HG03095 (cell line): ENCODE results near the gene FHIT.

Experiments
- ATAC-seq: cut with Tn5 transposase; IDR thresholded peaks from one replicate; pipeline ENCODE4 v1.9.1; 2021; ENCODE audit warnings: moderate library complexity; ENCODE audit not compliant: unreplicated experiment

FHIT gene

DNA sequence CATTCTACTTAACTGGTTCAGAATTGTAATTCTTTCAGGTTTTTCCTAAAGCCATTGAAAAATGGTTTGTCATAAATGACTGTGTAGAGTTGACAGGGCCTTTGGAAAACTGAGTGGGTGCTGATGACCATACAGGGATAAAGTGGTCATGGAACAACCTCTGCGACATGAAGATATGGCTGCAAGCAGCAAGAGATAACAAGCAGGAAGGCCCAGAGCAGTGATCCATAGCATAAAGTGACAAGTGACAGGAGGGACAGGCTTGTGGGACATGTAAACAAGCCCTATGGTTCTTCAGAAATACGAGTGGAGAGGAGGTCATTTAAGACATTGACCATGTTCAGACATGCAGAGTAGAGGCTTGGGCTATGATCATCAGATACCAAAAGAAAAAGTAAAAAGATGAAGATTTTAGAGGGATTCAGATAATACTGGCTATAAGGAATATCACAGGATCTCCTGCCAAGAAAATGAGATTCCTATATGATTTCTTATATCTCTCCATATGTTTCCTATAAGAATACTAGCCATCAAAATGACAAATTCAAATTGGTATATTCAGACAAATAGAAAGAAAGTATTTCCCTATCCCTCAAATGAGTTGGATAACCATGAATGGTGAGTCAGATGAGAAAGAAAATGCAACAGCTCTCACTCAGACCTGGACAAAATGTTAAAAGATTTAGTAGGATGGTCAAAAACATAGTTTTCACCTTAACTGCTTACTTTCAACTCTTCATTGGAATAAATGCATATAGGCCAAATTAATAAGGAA, 1373.8 kb downstream of the FHIT start:
- no peak for ATAC-seq

- no peak for ATAC-seq
These were observed 1374.7 kb downstream of the FHIT start for GRCh38 chr3:59876533-59877062.

GRCh38 chr3:59873576-59874230, 1377.5 kb downstream of the FHIT start:
- no peak for ATAC-seq

DNA sequence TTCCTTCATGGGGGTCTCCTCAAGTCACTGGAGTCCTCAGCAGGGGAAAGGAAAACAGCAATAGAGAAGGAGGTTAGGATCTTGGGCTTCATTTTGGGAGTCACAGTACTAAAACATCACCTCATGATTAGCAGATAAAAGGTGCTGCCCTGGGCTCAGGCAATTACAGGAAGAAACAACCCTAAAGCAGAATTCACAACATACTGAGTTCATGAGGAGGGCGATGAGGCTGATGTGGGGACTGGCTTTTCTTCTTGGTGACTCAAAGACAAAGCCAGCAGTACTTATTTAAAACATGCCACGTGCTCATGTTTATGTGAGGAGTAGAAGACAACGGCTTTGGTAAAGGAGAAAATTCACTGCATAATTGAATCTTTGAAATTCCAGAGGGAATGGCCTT, 1379.1 kb downstream of the FHIT start:
- ATAC-seq: no peak

DNA sequence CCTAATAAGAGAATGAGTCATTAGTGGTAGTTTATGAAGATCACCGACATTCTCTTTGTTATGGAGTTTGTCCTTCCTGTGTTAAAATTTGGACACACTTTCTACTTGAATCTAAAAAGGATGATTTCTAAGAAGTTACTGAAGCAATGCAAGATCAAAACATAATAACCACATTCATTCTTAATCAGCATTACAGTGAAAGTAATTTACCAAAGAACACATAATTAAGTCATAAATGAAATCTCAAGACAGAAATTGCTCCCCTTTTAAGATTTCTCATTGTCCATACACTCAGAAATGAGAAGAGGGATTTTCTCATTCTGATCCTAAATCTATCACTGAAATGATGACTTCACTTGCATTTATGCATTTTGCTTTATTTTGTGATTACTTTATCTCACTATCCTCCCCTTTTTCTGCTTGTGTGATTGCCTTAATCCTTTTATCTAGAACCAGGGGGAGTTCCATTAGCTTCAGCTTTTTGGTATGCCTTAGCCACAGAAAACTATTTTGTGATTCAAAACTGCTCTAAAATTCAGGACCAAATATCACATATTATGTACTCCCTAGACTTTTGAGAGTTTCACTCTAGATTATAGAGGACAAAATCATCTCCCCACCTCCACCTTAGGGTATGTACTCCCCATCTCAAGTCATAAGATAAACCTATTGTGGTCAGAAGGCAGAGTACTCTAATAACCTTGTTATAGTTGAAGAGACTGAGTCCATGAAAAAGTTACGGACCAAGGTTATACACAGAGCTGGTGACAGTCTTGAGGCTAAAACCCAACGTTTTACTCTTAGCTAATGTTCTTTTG, 1383.9 kb downstream of the FHIT start:
- no peak for ATAC-seq

DNA sequence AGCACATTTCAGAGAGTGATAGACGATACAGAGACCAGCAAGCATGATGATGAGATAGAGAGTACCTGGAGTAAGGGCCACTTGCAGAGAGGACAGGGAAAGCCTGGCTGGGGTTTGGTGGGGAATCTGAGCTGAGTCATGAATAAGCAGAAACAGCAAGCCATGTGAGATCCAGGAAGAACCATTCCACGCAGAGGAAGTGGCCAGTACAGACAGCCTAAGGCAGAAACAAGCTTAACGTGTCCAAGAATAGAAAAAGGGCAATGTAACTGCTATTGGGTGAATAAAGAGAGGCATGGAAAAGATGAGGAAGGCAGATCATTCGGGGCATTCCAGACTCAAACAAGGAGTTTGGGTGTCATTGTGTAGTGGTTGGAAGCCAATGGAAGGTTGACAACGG, 1385.2 kb downstream of the FHIT start:
- ATAC-seq: no peak

- ATAC-seq: no peak
These were observed 1385.9 kb downstream of the FHIT start for GRCh38 chr3:59865351-59865750.

DNA sequence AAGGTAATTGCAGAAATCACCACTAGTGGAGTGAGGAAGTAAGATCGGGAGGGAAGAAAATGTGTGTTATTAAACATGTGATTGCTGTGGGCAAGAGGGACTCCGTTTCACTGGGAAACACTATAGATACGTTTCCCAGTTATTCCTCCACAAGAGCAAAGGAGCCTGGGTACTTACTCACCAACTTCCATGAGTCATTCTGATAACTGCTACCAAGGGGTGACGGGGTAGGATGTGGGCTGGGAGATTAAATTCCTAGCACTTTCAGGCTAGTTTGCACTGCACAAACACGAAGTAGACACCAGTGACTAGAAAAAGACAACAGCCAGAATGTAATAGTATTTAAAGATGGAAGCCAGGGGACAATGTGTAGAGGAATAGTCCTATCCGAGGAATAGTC, 1388.6 kb downstream of the FHIT start:
- no peak for ATAC-seq

- peak; percentile 97 for ATAC-seq
These were observed 1393.5 kb downstream of the FHIT start for GRCh38 chr3:59857589-59858346.

GRCh38 chr3:59856934-59857460, 1394.3 kb downstream of the FHIT start:
- ATAC-seq: no peak

DNA sequence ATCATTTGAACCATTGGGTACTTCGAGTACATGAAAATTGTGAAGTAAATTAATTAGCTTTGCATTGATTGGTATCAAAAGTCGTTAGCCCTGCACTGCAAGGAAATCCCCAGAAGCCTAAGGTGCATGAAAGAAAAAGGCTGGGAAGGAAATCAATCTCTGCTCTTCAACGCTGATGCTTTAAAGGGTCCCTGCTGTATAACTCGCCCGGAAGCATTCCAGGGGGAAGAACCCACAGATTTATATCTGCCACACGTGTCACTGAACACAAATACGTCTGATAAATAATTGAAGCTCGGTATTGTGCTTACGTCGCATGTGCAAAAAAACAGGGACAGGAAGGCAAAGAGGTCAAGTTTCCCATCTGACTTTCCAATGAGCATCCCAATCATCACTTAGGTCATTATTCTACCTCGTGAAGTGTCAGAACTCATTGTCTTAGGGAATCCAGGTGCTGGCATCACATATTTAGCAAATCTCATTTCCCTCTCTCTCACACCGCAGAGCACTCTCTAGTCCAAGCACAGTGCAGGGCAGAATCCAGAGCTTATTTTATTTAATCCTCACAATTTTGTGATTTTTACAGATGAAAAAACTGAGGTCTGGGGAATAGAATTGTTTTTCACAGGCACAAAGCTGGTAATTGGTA, 1397.1 kb downstream of the FHIT start:
- no peak for ATAC-seq

DNA sequence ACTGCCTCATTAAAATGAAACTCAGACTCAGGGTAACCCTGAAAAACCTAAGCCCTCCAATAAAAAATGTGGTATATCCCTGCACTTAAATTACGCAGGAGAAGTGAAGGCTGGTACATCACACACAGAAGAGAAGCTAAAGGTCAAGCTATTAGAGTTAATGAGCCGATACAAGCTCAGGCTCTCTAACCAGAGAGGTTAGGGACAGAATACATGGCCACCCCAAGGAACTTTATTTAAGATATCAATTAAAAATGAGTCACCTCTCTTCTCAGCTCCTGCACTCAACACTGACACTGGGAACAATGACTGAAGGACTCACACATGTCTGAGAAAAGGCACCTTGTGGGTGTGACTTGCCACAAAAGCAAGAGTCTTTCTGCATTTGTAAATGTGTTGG, 1400.8 kb downstream of the FHIT start:
- no peak for ATAC-seq

- no peak for ATAC-seq
These were observed 1405.9 kb downstream of the FHIT start for GRCh38 chr3:59845386-59845785.

- no peak for ATAC-seq
These were observed 1407.4 kb downstream of the FHIT start for GRCh38 chr3:59843821-59844220.

DNA sequence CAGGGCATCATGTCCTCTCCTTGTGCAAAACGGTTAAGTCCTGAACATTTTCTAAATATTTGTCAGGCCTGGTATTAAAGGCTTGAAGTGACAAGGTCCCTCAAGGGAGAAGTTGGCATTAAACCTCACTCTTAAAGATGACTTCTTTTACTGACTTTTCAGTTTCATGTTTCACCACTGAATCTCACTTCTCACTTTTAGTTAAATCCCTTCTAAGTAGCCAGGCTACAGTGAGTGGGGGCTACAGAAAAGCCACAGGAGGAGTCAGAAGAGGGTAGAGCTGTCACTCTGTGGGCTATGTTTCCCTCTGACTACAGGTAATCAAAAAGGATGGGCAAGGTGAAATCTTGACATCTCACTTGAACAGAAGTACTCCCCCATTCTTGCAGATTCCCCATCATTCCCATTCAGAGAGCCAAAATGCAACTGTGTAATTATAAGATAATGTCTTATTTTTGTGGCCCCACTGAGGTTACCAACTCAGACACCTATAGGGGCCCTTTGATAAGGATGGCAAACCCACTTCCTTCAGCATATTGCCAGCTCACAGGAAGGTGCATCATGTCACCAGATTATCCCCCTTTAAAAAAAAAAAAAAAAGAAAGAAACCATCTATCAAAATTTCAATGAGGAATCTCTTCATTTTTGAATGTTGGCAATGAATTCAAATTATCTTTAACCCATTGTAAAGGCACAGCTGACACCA, 1411.3 kb downstream of the FHIT start:
- no peak for ATAC-seq

DNA sequence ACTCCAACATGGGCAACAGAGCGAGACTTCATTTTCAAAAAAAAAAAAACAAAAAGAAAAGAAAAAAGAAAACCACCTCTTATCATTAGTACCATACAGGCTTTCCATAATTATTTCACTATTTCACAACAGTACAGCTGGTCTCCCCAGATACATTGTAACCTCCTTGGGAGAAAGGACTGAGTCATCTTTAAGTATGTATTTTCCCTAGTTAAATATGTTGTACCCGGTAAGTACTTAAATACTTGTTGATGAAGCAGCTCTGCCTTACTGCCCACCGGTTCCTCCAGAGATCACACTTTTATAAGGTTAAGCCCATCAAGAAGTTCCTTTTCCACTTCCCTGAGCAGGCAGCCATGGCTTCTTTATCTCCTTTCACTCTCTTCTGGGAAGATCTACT, 1412.0 kb downstream of the FHIT start:
- ATAC-seq: no peak

DNA sequence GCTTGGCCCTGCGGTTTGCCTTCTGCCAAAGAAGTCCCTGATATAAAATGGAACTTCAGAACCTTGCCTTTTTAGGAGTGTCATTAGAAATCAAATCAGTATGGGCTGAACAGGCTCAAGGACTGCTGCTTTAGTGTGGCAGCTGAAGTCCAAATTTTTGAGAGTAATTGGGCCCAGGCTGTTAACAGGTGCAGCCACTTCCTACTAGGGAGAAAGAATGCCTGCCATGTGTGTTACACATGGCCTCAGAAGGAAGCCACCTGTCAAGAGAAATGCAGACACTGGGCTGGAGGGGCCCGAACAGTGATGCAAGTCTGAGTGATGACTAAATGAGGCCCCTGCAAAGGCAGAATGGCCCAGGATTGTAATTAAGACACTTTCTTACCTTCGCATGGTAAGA, 1414.7 kb downstream of the FHIT start:
- ATAC-seq: no peak

DNA sequence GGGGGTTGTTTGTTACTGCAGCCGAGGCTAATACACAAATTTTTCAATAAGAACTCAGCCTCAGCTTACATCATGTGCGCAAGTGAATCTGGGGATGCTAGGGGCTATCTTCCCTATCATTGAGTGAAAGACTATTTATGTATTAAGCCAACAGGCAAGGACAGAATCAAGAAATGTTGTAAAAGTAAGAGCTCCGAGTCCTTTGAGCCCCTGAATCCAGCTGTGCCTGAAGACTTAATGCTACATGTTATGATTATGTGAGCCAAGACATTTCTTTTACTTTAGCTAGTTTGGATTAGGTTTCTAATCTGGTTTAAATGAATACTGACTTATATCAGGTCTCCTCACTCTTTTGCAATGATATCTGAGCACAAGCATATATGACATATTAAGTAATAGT, 1418.5 kb downstream of the FHIT start:
- ATAC-seq: no peak

GRCh38 chr3:59832241-59832640, 1419.0 kb downstream of the FHIT start:
- no peak for ATAC-seq
